Mesenchymal stem cell (in vitro differentiated cells and primary cell): ENCODE results near the gene SLC23A2.

ENCODE experiments used
- DNase-seq: peaks from one replicate; pipeline ENCODE4 v3.0.0-alpha.2; 2013
- H2AFZ ChIP-seq: one replicate; pipeline ENCODE4 v1.6.1; 2013; ENCODE audit warnings: low read depth, mild to moderate bottlenecking, control low read depth, inconsistent platforms, low read length, moderate library complexity
- H2AK5ac ChIP-seq: 2 replicates; pipeline ENCODE4 v1.6.1; 2013; ENCODE audit warnings: low read length, moderate library complexity, mild to moderate bottlenecking, inconsistent platforms; ENCODE audit not compliant: severe bottlenecking
- H2BK120ac ChIP-seq: one replicate; pipeline ENCODE4 v1.6.1; 2013; ENCODE audit warnings: low read depth, mild to moderate bottlenecking, inconsistent platforms, low read length, moderate library complexity
- H2BK12ac ChIP-seq, 2 experiments: one replicate each; pipeline ENCODE4 v1.6.1; 2013; ENCODE audit warnings: inconsistent platforms in 2 of 2, low read length in 2 of 2, mild to moderate bottlenecking in 2 of 2, moderate library complexity in 2 of 2, control low read depth in 1 of 2
- H2BK15ac ChIP-seq: one replicate; pipeline ENCODE4 v1.6.1; 2013; ENCODE audit warnings: mild to moderate bottlenecking, low read depth, inconsistent platforms; ENCODE audit not compliant: poor library complexity, severe bottlenecking
- H2BK5ac ChIP-seq: 2 replicates; pipeline ENCODE4 v1.6.1; 2013; ENCODE audit warnings: low read depth, mild to moderate bottlenecking, low read length, control low read depth, inconsistent platforms; ENCODE audit not compliant: poor library complexity, severe bottlenecking
- H3K14ac ChIP-seq, 2 experiments: one replicate each; pipeline ENCODE4 v1.6.1; 2013; ENCODE audit warnings: inconsistent platforms in 2 of 2, low read length in 2 of 2, control low read depth in 1 of 2, mild to moderate bottlenecking in 1 of 2, moderate library complexity in 1 of 2
- H3K18ac ChIP-seq, 2 experiments: one replicate each; pipeline ENCODE4 v1.6.1; 2013; ENCODE audit warnings: inconsistent platforms in 2 of 2, low read length in 2 of 2, control low read depth in 1 of 2, low read depth in 1 of 2, mild to moderate bottlenecking in 1 of 2
- H3K23ac ChIP-seq, 2 experiments: one replicate each; pipeline ENCODE4 v1.6.1; 2013; ENCODE audit warnings: inconsistent platforms in 2 of 2, low read length in 2 of 2, mild to moderate bottlenecking in 2 of 2, moderate library complexity in 2 of 2, control low read depth in 1 of 2
- H3K27ac ChIP-seq: 2 replicates; pipeline ENCODE4 v1.5.1; 2013; ENCODE audit warnings: mild to moderate bottlenecking, moderate library complexity, low read length, control low read depth, inconsistent platforms; ENCODE audit not compliant: poor library complexity, severe bottlenecking
- H3K27me3 ChIP-seq, 2 experiments: 2 replicates each; pipeline versions ENCODE4 v1.6.1 to v1.7.0; 2013; ENCODE audit warnings: low read length in 2 of 2, mild to moderate bottlenecking in 2 of 2, moderate library complexity in 2 of 2, control low read depth in 1 of 2, inconsistent platforms in 1 of 2; ENCODE audit not compliant: control insufficient read depth in 1 of 2, insufficient read depth in 1 of 2
- H3K36me3 ChIP-seq, 2 experiments: 2 replicates each; pipeline versions ENCODE4 v1.6.1 to v1.7.0; 2013; ENCODE audit warnings: low read length in 2 of 2, control low read depth in 1 of 2, inconsistent platforms in 1 of 2, low read depth in 1 of 2, mild to moderate bottlenecking in 1 of 2; ENCODE audit not compliant: insufficient read depth in 2 of 2, control insufficient read depth in 1 of 2
- H3K4ac ChIP-seq, 2 experiments: one replicate each; pipeline ENCODE4 v1.6.1; 2013; ENCODE audit warnings: inconsistent platforms in 2 of 2, low read length in 2 of 2, mild to moderate bottlenecking in 2 of 2, moderate library complexity in 2 of 2, control low read depth in 1 of 2, low read depth in 1 of 2
- H3K4me1 ChIP-seq: 2 replicates; pipeline ENCODE4 v1.6.1; 2013; ENCODE audit warnings: low read depth, low read length, control low read depth; ENCODE audit not compliant: control insufficient read depth, insufficient read depth
- H3K4me2 ChIP-seq: 2 replicates; pipeline ENCODE4 v1.6.1; 2013; ENCODE audit warnings: low read length, mild to moderate bottlenecking, inconsistent platforms; ENCODE audit not compliant: poor library complexity, severe bottlenecking
- H3K4me3 ChIP-seq, 2 experiments: 2 replicates each; pipeline versions ENCODE4 v1.5.1 to v1.7.0; 2013; ENCODE audit warnings: low read length in 2 of 2, mild to moderate bottlenecking in 2 of 2, control low read depth in 1 of 2, low read depth in 1 of 2; ENCODE audit not compliant: insufficient read depth in 1 of 2
- H3K79me1 ChIP-seq: replicated peaks from 2 replicates; pipeline ENCODE4 v1.6.1; 2013; ENCODE audit warnings: mild to moderate bottlenecking, control low read depth, low read length, inconsistent platforms; ENCODE audit not compliant: poor library complexity, severe bottlenecking
- H3K9ac ChIP-seq: 2 replicates; pipeline ENCODE4 v1.7.0; 2013; ENCODE audit warnings: mild to moderate bottlenecking, low read length, moderate library complexity
- H3K9me3 ChIP-seq: 2 replicates; pipeline ENCODE4 v1.7.0; 2013; ENCODE audit warnings: mild to moderate bottlenecking, low read length; ENCODE audit not compliant: control insufficient read depth
- H4K8ac ChIP-seq: one replicate; pipeline ENCODE4 v1.6.1; 2013; ENCODE audit warnings: inconsistent platforms, mild to moderate bottlenecking, low read length, moderate library complexity
- H4K91ac ChIP-seq: one replicate; pipeline ENCODE4 v1.6.1; 2013; ENCODE audit warnings: mild to moderate bottlenecking, low read length, inconsistent platforms
- WGBS: methylation state at CpG from one replicate; pipeline ENCODE4 v1.1.7; 2013; ENCODE audit warnings: mixed read lengths; 5-methylcytosine and 5-hydroxymethylcytosine counted together

Gene SLC23A2

GRCh38 chr20:4929686-4930397 is 71.5 kb downstream of the SLC23A2 start:
- no peaks in the 10 kb centered on the region for H3K9me3 ChIP-seq
- no peak overlapping the region for H2BK5ac ChIP-seq
- H3K4me3 ChIP-seq = no peak overlapping the region
- no peak overlapping the region for H2BK12ac ChIP-seq
- H3K36me3 ChIP-seq = peaks cover 0 to 3% of the 10 kb centered on the region in 2 experiments
- H3K27ac ChIP-seq = no peak overlapping the region
- no peak overlapping the region for H2AFZ ChIP-seq
- peaks cover 14% of the 10 kb centered on the region for H3K79me1 ChIP-seq
- no peaks in the 10 kb centered on the region for H3K27me3 ChIP-seq
- no peak overlapping the region for H3K4me2 ChIP-seq
- DNase-seq = no peak
- no peak overlapping the region for H4K91ac ChIP-seq
- H3K4me1 ChIP-seq = peaks cover 6% of the 10 kb centered on the region
- no peak overlapping the region for H3K14ac ChIP-seq
- no peak overlapping the region for H3K23ac ChIP-seq
- no peak overlapping the region for H2AK5ac ChIP-seq
- H3K18ac ChIP-seq = no peak overlapping the region
- no peak overlapping the region for H2BK15ac ChIP-seq
- 85% methylated on average over 3 of the region's 5 CpGs for WGBS
- no peak overlapping the region for H3K4ac ChIP-seq
- peak overlapping the region; percentile 29 for H3K9ac ChIP-seq
- no peak overlapping the region for H4K8ac ChIP-seq
- no peak overlapping the region for H2BK120ac ChIP-seq

DNA sequence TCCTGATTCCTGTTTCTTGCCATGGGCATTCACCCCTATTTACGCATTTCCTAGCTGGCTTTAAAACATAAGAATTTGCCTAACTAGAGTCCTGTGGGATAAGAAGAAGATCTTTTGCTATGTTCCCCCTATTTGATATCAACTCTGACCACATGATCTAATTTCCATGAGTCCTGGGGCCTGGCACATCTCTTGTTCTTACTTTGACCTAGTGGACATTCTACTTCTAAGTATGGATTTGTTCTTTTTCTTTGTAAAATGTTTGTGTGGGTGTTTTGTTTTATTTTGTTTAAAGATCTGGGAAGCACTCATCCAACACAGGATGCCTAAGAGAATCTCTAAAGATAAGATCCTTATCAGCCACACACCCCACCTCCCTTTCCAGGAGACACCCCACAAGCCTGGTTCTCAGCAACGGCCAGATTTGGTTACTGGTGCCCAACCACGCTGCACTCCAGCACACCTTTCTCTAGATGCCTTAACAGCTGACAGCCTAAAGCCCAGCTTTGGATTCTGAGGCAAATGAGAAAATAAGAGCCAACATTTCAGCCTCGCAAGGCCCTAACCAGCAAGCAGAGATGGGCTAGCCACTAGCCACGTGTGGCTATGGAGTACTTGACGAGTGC is 74.7 kb downstream of the SLC23A2 start:
- Histone ChIP-seq H3K27ac (no peak overlapping the region), H2BK120ac (no peak overlapping the region), H3K14ac (peak overlapping the region in 1 of 2 experiments; percentile 35), H4K91ac (no peak overlapping the region), H3K18ac (no peak overlapping the region), H2BK5ac (no peak overlapping the region), H3K4me3 (no peak overlapping the region), H3K4me2 (no peak overlapping the region), H3K9ac (peak overlapping the region; percentile 72), H3K4me1 (peaks cover 8% of the 10 kb centered on the region), H3K9me3 (no peaks in the 10 kb centered on the region), H2BK15ac (no peak overlapping the region), H2AFZ (no peak overlapping the region), H3K4ac (no peak overlapping the region), H3K23ac (no peak overlapping the region), H3K36me3 (peaks cover 0 to 3% of the 10 kb centered on the region in 2 experiments), H4K8ac (no peak overlapping the region), H2BK12ac (no peak overlapping the region), H3K79me1 (peaks cover 22% of the 10 kb centered on the region), H3K27me3 (no peaks in the 10 kb centered on the region), H2AK5ac (no peak overlapping the region)
- 97% methylated on average over 5 of the region's 6 CpGs for WGBS
- DNase-seq = no peak

DNA sequence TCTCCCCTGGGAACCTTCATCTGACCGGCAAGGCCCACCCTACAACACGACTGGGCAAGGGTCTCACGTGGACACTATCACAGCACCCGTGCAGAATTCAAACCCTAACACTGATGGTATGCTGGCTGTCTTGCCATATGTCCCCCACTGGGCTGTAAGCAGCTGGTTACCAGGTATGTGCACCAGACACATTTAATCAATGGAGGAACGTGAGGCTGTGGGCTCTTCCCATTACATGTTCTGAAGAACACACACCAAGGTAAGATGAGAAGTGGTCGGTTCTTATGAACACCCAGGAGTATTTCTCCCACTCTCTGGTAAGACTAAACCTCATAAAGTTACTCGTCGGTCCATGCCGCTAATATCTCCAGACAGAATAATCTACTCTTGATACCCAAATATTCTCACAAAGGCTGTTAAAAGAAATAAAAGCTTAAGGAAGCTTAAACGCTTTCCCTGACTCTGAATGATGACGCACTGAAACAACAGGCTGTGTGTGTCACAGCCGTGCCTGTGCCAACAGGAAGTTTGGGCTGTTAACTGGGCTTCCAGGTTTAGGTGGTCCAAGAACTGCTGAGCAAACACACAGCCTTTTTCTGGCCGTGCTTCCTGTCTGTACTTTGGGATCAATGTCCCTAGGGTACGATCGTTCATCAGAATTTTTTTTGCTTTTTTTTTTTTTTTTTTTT is 75.3 kb downstream of the SLC23A2 start:
- Histone ChIP-seq H2BK5ac (no peak overlapping the region), H3K14ac (no peak overlapping the region), H3K4me2 (no peak overlapping the region), H4K8ac (peak overlapping the region; percentile 35), H3K23ac (no peak overlapping the region), H3K9me3 (no peaks in the 10 kb centered on the region), H3K36me3 (no peaks in the 10 kb centered on the region), H4K91ac (peak overlapping the region; percentile 43), H3K4ac (no peak overlapping the region), H3K18ac (no peak overlapping the region), H3K4me1 (peaks cover 8% of the 10 kb centered on the region), H2AFZ (no peak overlapping the region), H3K79me1 (peaks cover 22% of the 10 kb centered on the region), H2BK12ac (no peak overlapping the region), H3K4me3 (no peak overlapping the region), H3K27me3 (no peaks in the 10 kb centered on the region), H3K27ac (no peak overlapping the region), H2AK5ac (no peak overlapping the region), H2BK15ac (no peak overlapping the region), H2BK120ac (no peak overlapping the region), H3K9ac (peak overlapping the region; percentile 72)
- no peak for DNase-seq
- 84% methylated on average over 15 of the region's 15 CpGs for WGBS

GRCh38 chr20:4924446-4924845 is 76.9 kb downstream of the SLC23A2 start:
- H3K4ac ChIP-seq = no peak overlapping the region
- peaks cover 8% of the 10 kb centered on the region for H3K4me1 ChIP-seq
- DNase-seq = no peak
- H2AFZ ChIP-seq = no peak overlapping the region
- no peaks in the 10 kb centered on the region for H3K27me3 ChIP-seq
- peak overlapping the region; percentile 40 for H4K8ac ChIP-seq
- H2BK120ac ChIP-seq = no peak overlapping the region
- no peak overlapping the region for H3K4me2 ChIP-seq
- H2BK15ac ChIP-seq = no peak overlapping the region
- no peak overlapping the region for H3K14ac ChIP-seq
- no peak overlapping the region for H2BK5ac ChIP-seq
- H3K18ac ChIP-seq = no peak overlapping the region
- no peak overlapping the region for H3K23ac ChIP-seq
- H3K27ac ChIP-seq = no peak overlapping the region
- no peaks in the 10 kb centered on the region for H3K36me3 ChIP-seq
- no peak overlapping the region for H2AK5ac ChIP-seq
- no peak overlapping the region for H4K91ac ChIP-seq
- H2BK12ac ChIP-seq = no peak overlapping the region
- H3K79me1 ChIP-seq = peaks cover 29% of the 10 kb centered on the region
- no peak overlapping the region for H3K9ac ChIP-seq
- WGBS = 96% methylated on average over 2 of the region's 2 CpGs
- no peaks in the 10 kb centered on the region for H3K9me3 ChIP-seq
- no peak overlapping the region for H3K4me3 ChIP-seq
